ENCODE results near the gene SETBP1.

Gene SETBP1

GRCh38 chr18:44856157-44856556 is 175.5 kb downstream of the SETBP1 start:
- no peaks in the 10 kb centered on the region for H3K27me3 ChIP-seq
- no peaks in the 10 kb centered on the region for H3K9me3 ChIP-seq
- no peaks in the 10 kb centered on the region for H3K36me3 ChIP-seq
- no peaks in the 10 kb centered on the region for H3K4me1 ChIP-seq
- no peak for TF ChIP-seq CTCF (IDR thresholded peaks at IDR 0.05; ENCODE audit: low read depth, low read length)
- no peak overlapping the region for H3K4me3 ChIP-seq (ENCODE audit: low read depth, low read length)
- no peak for DNase-seq

- DNase-seq: no peak
- TF ChIP-seq CTCF (IDR thresholded peaks at IDR 0.05; ENCODE audit: low read depth, low read length): no peak
- no peaks in the 10 kb centered on the region for H3K9me3 ChIP-seq
- no peak overlapping the region for H3K4me3 ChIP-seq (ENCODE audit: low read depth, low read length)
- no peaks in the 10 kb centered on the region for H3K4me1 ChIP-seq
- H3K36me3 ChIP-seq: no peaks in the 10 kb centered on the region
- no peaks in the 10 kb centered on the region for H3K27me3 ChIP-seq
Measured at GRCh38 chr18:44857081-44857480, 176.4 kb downstream of the SETBP1 start.

- TF ChIP-seq CTCF (IDR thresholded peaks at IDR 0.05; ENCODE audit: low read depth, low read length): no peak
- no peaks in the 10 kb centered on the region for H3K4me1 ChIP-seq
- H3K4me3 ChIP-seq (ENCODE audit: low read depth, low read length): no peak overlapping the region
- H3K36me3 ChIP-seq: no peaks in the 10 kb centered on the region
- DNase-seq: no peak
- no peaks in the 10 kb centered on the region for H3K27me3 ChIP-seq
- H3K9me3 ChIP-seq: no peaks in the 10 kb centered on the region
Measured at GRCh38 chr18:44857744-44858491, 177.2 kb downstream of the SETBP1 start.

- TF ChIP-seq CTCF (IDR thresholded peaks at IDR 0.05; ENCODE audit: low read depth, low read length): no peak
- no peaks in the 10 kb centered on the region for H3K9me3 ChIP-seq
- no peak for DNase-seq
- no peaks in the 10 kb centered on the region for H3K27me3 ChIP-seq
- no peaks in the 10 kb centered on the region for H3K36me3 ChIP-seq
- no peaks in the 10 kb centered on the region for H3K4me1 ChIP-seq
- no peak overlapping the region for H3K4me3 ChIP-seq (ENCODE audit: low read depth, low read length)
Measured at GRCh38 chr18:44859263-44859662, 178.6 kb downstream of the SETBP1 start.

GRCh38 chr18:44859751-44860439 is 179.2 kb downstream of the SETBP1 start:
- Histone ChIP-seq H3K36me3 (no peaks in the 10 kb centered on the region), H3K9me3 (no peaks in the 10 kb centered on the region), H3K4me1 (no peaks in the 10 kb centered on the region), H3K4me3 (ENCODE audit: low read depth, low read length) (no peak overlapping the region), H3K27me3 (no peaks in the 10 kb centered on the region)
- no peak for TF ChIP-seq CTCF (IDR thresholded peaks at IDR 0.05; ENCODE audit: low read depth, low read length)
- no peak for DNase-seq

- Histone ChIP-seq H3K36me3 (no peaks in the 10 kb centered on the region), H3K4me3 (ENCODE audit: low read depth, low read length) (no peak overlapping the region), H3K4me1 (no peaks in the 10 kb centered on the region), H3K27me3 (no peaks in the 10 kb centered on the region), H3K9me3 (no peaks in the 10 kb centered on the region)
- DNase-seq: no peak
- no peak for TF ChIP-seq CTCF (IDR thresholded peaks at IDR 0.05; ENCODE audit: low read depth, low read length)
Measured at GRCh38 chr18:44862112-44862511, 181.4 kb downstream of the SETBP1 start.
